Body of pancreas (tissue), 4 donors: ENCODE data around the gene UNC93A.
"Not testable (repeated sequence)": the region's sequence is repeated elsewhere in the genome, so short reads cannot be mapped to it uniquely, and the experiment has no call there.

Experiments used
- CTCF ChIP-seq, 7 experiments: fragments of 450-650 bp in 4 of 7; fragments of 200-600 bp in 3 of 7; sonication (generic) in 3 of 7; IDR thresholded peaks; one replicate each; pipeline ENCODE4 v1.5.1; 2016 to 2019; ENCODE audit warnings: antibody characterized with exemption in 7 of 7
- POLR2A ChIP-seq, 3 donors: fragments of 450-650 bp; IDR thresholded peaks; one replicate each; pipeline ENCODE4 v1.6.1; 2016; ENCODE audit warnings: antibody characterized with exemption in 3 of 3, mild to moderate bottlenecking in 2 of 3

- TF ChIP-seq CTCF, POLR2A (IDR thresholded peaks at IDR 0.05): not testable (repeated sequence)
Measured at GRCh38 chr6:167289291-167289690, 1.8 kb upstream of the UNC93A start.
